Endothelial cell of umbilical vein (primary cell): ENCODE measurements around the gene MGAT4D. TPM values are rescaled to one million over a fixed set of nuclear protein-coding genes. Genes with fewer than 3 reads are reported as not detected.
A peak's percentile ranks its signal among the peaks of the same experiment; 100 is the strongest.

ENCODE experiments used
- BruUV-seq: library from RNA; stranded (reverse); fragments of 400-500 nt; replicated peaks from 2 replicates; lab custom pipeline; 2021; lab: Mats Ljungman, UMichigan
- CTCF ChIA-PET: fragments of 300-600, 350-600 bp; sonication (Branson Sonifier 250); formaldehyde crosslinking; loops from one replicate; lab custom pipeline; 2021; ENCODE audit warnings: antibody characterized with exemption, inconsistent platforms; lab: Charles Lee
- POLR2A ChIA-PET: fragments of 300-600, 350-600 bp; sonication (Branson Sonifier 250); formaldehyde crosslinking; loops from one replicate; lab custom pipeline; 2021; ENCODE audit warnings: antibody characterized with exemption, inconsistent platforms; lab: Charles Lee
- DNase-seq: peaks from one replicate; pipeline ENCODE4 v3.0.0-alpha.2; 2011; ENCODE audit warnings: low read depth, low spot score
- FAIRE-seq: peaks from 2 replicates; lab custom pipeline; 2011; peaks lifted over from hg19 to GRCh38; lab: Jason Lieb, UNC
- H2AFZ ChIP-seq: 2 replicates; pipeline ENCODE4 v1.6.0; 2012; ENCODE audit warnings: low read depth, low read length, control low read depth, inconsistent platforms
- H3K27ac ChIP-seq: 2 replicates; pipeline ENCODE4 v1.5.1; 2011; ENCODE audit warnings: low read depth, mild to moderate bottlenecking, control low read depth, low read length, moderate library complexity; ENCODE audit not compliant: insufficient read depth
- H3K27me3 ChIP-seq, 2 experiments: 2 replicates each; pipeline versions ENCODE4 v1.6.0 to v1.6.1; 2011; ENCODE audit warnings: low read length in 2 of 2, mixed read lengths in 1 of 2; ENCODE audit not compliant: control insufficient read depth in 2 of 2, insufficient read depth in 2 of 2
- H3K36me3 ChIP-seq, 2 experiments: 2 replicates in 1 of 2; 3 replicates in 1 of 2; pipeline ENCODE4 v1.5.1; 2011; ENCODE audit warnings: low read length in 2 of 2, mild to moderate bottlenecking in 1 of 2, moderate library complexity in 1 of 2; ENCODE audit not compliant: control insufficient read depth in 2 of 2, insufficient read depth in 2 of 2; ENCODE audit errors: extremely low read depth in 1 of 2
- H3K4me1 ChIP-seq: 3 replicates; pipeline ENCODE4 v1.5.1; 2011; ENCODE audit warnings: mild to moderate bottlenecking, low read length; ENCODE audit not compliant: control insufficient read depth, insufficient read depth; ENCODE audit errors: extremely low read depth
- H3K4me2 ChIP-seq: 2 replicates; pipeline ENCODE4 v1.6.1; 2011; ENCODE audit warnings: low read length, control low read depth, mixed read lengths; ENCODE audit not compliant: insufficient read depth
- H3K4me3 ChIP-seq, 3 experiments: fragments of 200-600 bp in 1 of 3; sonication (generic), shearing (Covaris generic) in 1 of 3; replicated peaks in 1 of 3; 2 replicates each; pipeline ENCODE4 v1.5.1; 2011 to 2016; ENCODE audit warnings: control low read depth in 3 of 3, low read length in 3 of 3, mild to moderate bottlenecking in 2 of 3, inconsistent platforms in 1 of 3, low read depth in 1 of 3, moderate library complexity in 1 of 3; ENCODE audit not compliant: insufficient read depth in 1 of 3
- H3K79me2 ChIP-seq: 2 replicates; pipeline ENCODE4 v1.6.0; 2012; ENCODE audit warnings: low read length, inconsistent platforms; ENCODE audit not compliant: control insufficient read depth, insufficient read depth
- H3K9ac ChIP-seq: replicated peaks from 2 replicates; pipeline ENCODE3; 2011; ENCODE audit warnings: low read length, control low read depth; ENCODE audit not compliant: insufficient read depth; ENCODE audit errors: extremely low read depth
- H3K9me1 ChIP-seq: replicated peaks from 3 replicates; pipeline ENCODE4 v1.6.0; 2011; ENCODE audit warnings: mild to moderate bottlenecking, low read length; ENCODE audit not compliant: control insufficient read depth, insufficient read depth; ENCODE audit errors: extremely low read depth
- H3K9me3 ChIP-seq: replicated peaks from 2 replicates; pipeline ENCODE4 v1.5.1; 2012; ENCODE audit warnings: low read length, inconsistent platforms; ENCODE audit not compliant: control insufficient read depth, insufficient read depth
- H4K20me1 ChIP-seq: replicated peaks from 2 replicates; pipeline ENCODE3; 2011; ENCODE audit warnings: mild to moderate bottlenecking, low read length; ENCODE audit not compliant: control insufficient read depth, insufficient read depth; ENCODE audit errors: extremely low read depth
- CTCF ChIP-seq, 2 donors: IDR thresholded peaks; 1 replicate in 1 of 2; 2 replicates in 1 of 2; pipeline ENCODE4 v1.5.1; 2011; ENCODE audit warnings: low read length in 2 of 2, mild to moderate bottlenecking in 2 of 2, moderate library complexity in 2 of 2, control low read depth in 1 of 2, inconsistent platforms in 1 of 2, low read depth in 1 of 2; ENCODE audit not compliant: insufficient read depth in 1 of 2; ENCODE audit errors: extremely low read depth in 1 of 2
- GATA2 ChIP-seq: IDR thresholded peaks from 2 replicates; pipeline ENCODE4 v1.7.0; 2011; ENCODE audit warnings: low read depth, mild to moderate bottlenecking, moderate library complexity, mixed read lengths, low read length; ENCODE audit not compliant: insufficient read length, insufficient read depth
- POLR2A ChIP-seq: IDR thresholded peaks from 2 replicates; pipeline ENCODE4 v1.6.1; 2012; ENCODE audit warnings: low read depth, mild to moderate bottlenecking, control low read depth, low read length
- dilution Hi-C: fragments of 300-500 bp; cut with MboI; formaldehyde crosslinking; loops from one replicate; pipeline ENCODE4 v1.15.0; 2019; ENCODE audit warnings: low sequenced_read_pairs; ENCODE audit not compliant: extremely low pct_ligation_motif_present
- intact Hi-C: fragments of 100-400 bp; cut with micrococcal nuclease; formaldehyde crosslinking; loops from one replicate; pipeline ENCODE4 v1.10.0; 2022
- polyA plus RNA-seq, 4 experiments: library from polyadenylated mRNA; depleted of rRNA in 3 of 4; stranded (reverse) in 3 of 4; unstranded in 1 of 4; fragments of >200 nt; gene quantifications; 2 replicates each; pipeline versions ENCODE4 v1.2.1 to v1.2.3, GENCODE V29; 2011 to 2012; ENCODE audit warnings: missing spikeins in 1 of 4
- total RNA-seq: library from RNA; stranded (reverse); gene quantifications from 2 replicates; pipeline ENCODE4 v1.2.3, GENCODE V29; 2021

The MGAT4D gene
- total and polyA plus RNA-seq, 2 donors (not counting 3 experiments of a cell fraction or from before 2014, with no cell fraction given): not detected

- intact Hi-C loops: loop anchor here (1.0 to 2.0 kb wide), 5 partner anchors 55 to 424 kb away; partner anchors contain the start of genes ELMOD2 and SCOC
- no peak for TF ChIP-seq GATA2
- TF ChIP-seq CTCF (IDR thresholded peaks at IDR 0.05; ENCODE audit: extremely low read depth in 1 of 2, insufficient read depth in 1 of 2, low read depth in 1 of 2, low read length in 2 of 2): peak; percentile 58 to 68
- no peak for TF ChIP-seq POLR2A
- dilution Hi-C loops: no loop called here
Measured at GRCh38 chr4:140427106-140427918, 70.8 kb downstream of the MGAT4D start, which contains the start of gene CLGN. CLGN (minus strand) TSS chr4:140427648; CDS start chr4:140413078, 14,570 bp downstream.

More at GRCh38 chr4:140427106-140427918, 70.8 kb downstream of the MGAT4D start, which contains the start of gene CLGN:
- no peaks in the 10 kb centered on the region for H3K9me1 ChIP-seq
- ChIA-PET POLR2A (no interaction called here), CTCF (interaction anchor here (0.6 to 5.7 kb wide), 15 partner anchors 10 to 423 kb away, joined by 3 to 30 read pairs (median 3); partner anchors contain the start of genes ELMOD2 and SCOC)
- no peaks in the 10 kb centered on the region for H3K79me2 ChIP-seq
- no peak within 1 kb of the TSS for H3K27ac ChIP-seq
- FAIRE-seq: peak; percentile 62
- peaks cover 9% of the 10 kb centered on the region for H3K4me1 ChIP-seq
- no peaks in the 10 kb centered on the region for H3K9me3 ChIP-seq
- H4K20me1 ChIP-seq: no peaks in the 10 kb centered on the region
- peak within 1 kb of the TSS; percentile 30 to 64 (median 48) for H3K4me3 ChIP-seq
- BruUV-seq: no TSS peak
- peak within 1 kb of the TSS; percentile 54 for H3K4me2 ChIP-seq
- peak within 1 kb of the TSS; percentile 94 for H2AFZ ChIP-seq
- H3K36me3 ChIP-seq: no peaks in the 10 kb centered on the region
- H3K27me3 ChIP-seq: peaks cover 14 to 34% of the 10 kb centered on the region in 2 experiments
- peak; percentile 78 for DNase-seq
- no peak within 1 kb of the TSS for H3K9ac ChIP-seq
